SK-N-SH (cell line): ENCODE measurements around the gene NAV2. TPM values are rescaled to one million over a fixed set of nuclear protein-coding genes. Genes with fewer than 3 reads are reported as not detected.

Experiments used
- CTCF ChIA-PET: fragments of 300-600, 350-600 bp; formaldehyde crosslinking; extraction: SDS; loops from one replicate; lab custom pipeline; 2021; lab: Yijun Ruan, JAX
- POLR2A ChIA-PET: fragments of 350-600 bp; sonication (Branson Sonifier 250); formaldehyde crosslinking; extraction: SDS; loops from one replicate; lab custom pipeline; 2020; ENCODE audit warnings: antibody characterized with exemption, inconsistent platforms; lab: Yijun Ruan, JAX
- DNase-seq: peaks from one replicate; pipeline ENCODE4 v3.0.0; 2012
- H2AFZ ChIP-seq: fragments of 200-600 bp; sonication (generic); 2 replicates; pipeline ENCODE4 v1.8.1; 2016; ENCODE audit warnings: antibody characterized with exemption, mild to moderate bottlenecking, low read depth
- H3F3A ChIP-seq: fragments of 200-600 bp; sonication (generic); replicated peaks from 2 replicates; pipeline ENCODE3; 2016; ENCODE audit warnings: antibody characterized with exemption, mild to moderate bottlenecking; ENCODE audit not compliant: insufficient read depth
- H3K27ac ChIP-seq, 2 experiments: fragments of 200-500 bp in 1 of 2; fragments of 200-600 bp in 1 of 2; sonication (Bioruptor generic) in 1 of 2; sonication (generic), shearing (Covaris generic) in 1 of 2; 2 replicates each; pipeline versions ENCODE4 v1.5.1 to v1.6.1; 2014 to 2016; ENCODE audit warnings: low read depth in 2 of 2, inconsistent platforms in 1 of 2, low read length in 1 of 2, mild to moderate bottlenecking in 1 of 2, mixed read lengths in 1 of 2
- H3K27me3 ChIP-seq: fragments of 200-600 bp; sonication (generic), shearing (Covaris generic); 2 replicates; pipeline ENCODE4 v1.6.1; 2016; ENCODE audit warnings: mixed run types; ENCODE audit not compliant: insufficient read depth
- H3K36me3 ChIP-seq, 2 experiments: fragments of 200-500 bp in 1 of 2; fragments of 200-600 bp in 1 of 2; sonication (Bioruptor generic) in 1 of 2; sonication (generic) in 1 of 2; replicated peaks in 1 of 2; 2 replicates each; pipeline versions ENCODE3 to v1.5.1; 2014 to 2016; ENCODE audit warnings: low read length in 1 of 2, mild to moderate bottlenecking in 1 of 2; ENCODE audit not compliant: insufficient read depth in 2 of 2, control insufficient read depth in 1 of 2
- H3K4me1 ChIP-seq, 2 experiments: fragments of 200-500 bp in 1 of 2; fragments of 200-600 bp in 1 of 2; sonication (Bioruptor generic) in 1 of 2; sonication (generic), shearing (Covaris generic) in 1 of 2; 2 replicates each; pipeline versions ENCODE4 v1.5.1 to v1.6.1; 2014 to 2016; ENCODE audit warnings: low read depth in 1 of 2, low read length in 1 of 2, mixed run types in 1 of 2; ENCODE audit not compliant: insufficient read depth in 2 of 2, control insufficient read depth in 1 of 2
- H3K4me2 ChIP-seq: fragments of 200-600 bp; sonication (generic), shearing (Covaris generic); 2 replicates; pipeline ENCODE4 v1.6.1; 2017; ENCODE audit warnings: mixed run types
- H3K4me3 ChIP-seq, 2 experiments: fragments of 200-500 bp in 1 of 2; fragments of 200-600 bp in 1 of 2; sonication (Bioruptor generic) in 1 of 2; sonication (generic), shearing (Covaris generic) in 1 of 2; 2 replicates each; pipeline versions ENCODE4 v1.5.1 to v1.8.1; 2014 to 2016; ENCODE audit warnings: low read depth in 2 of 2, inconsistent platforms in 1 of 2, low read length in 1 of 2, mild to moderate bottlenecking in 1 of 2, mixed read lengths in 1 of 2, moderate library complexity in 1 of 2
- H3K79me2 ChIP-seq: fragments of 200-600 bp; sonication (generic); 2 replicates; pipeline ENCODE4 v1.8.1; 2017; ENCODE audit warnings: mild to moderate bottlenecking; ENCODE audit not compliant: insufficient read depth
- H3K9ac ChIP-seq: fragments of 200-600 bp; sonication (generic); 2 replicates; pipeline ENCODE4 v1.6.1; 2017; ENCODE audit warnings: mixed run types
- H3K9me2 ChIP-seq: fragments of 200-600 bp; sonication (generic); 2 replicates; pipeline ENCODE4 v1.6.1; 2017; ENCODE audit warnings: mixed run types
- H3K9me3 ChIP-seq: fragments of 200-600 bp; sonication (generic); 2 replicates; pipeline ENCODE4 v1.6.1; 2017; ENCODE audit warnings: mixed run types, mild to moderate bottlenecking, moderate library complexity
- H4K20me1 ChIP-seq: fragments of 200-600 bp; sonication (generic); 2 replicates; pipeline ENCODE4 v1.6.1; 2017; ENCODE audit warnings: mild to moderate bottlenecking, mixed run types; ENCODE audit not compliant: insufficient read depth
- CHD2 ChIP-seq: fragments of 150-350 bp; IDR thresholded peaks from 2 replicates; pipeline ENCODE4 v1.6.1; 2018; ENCODE audit warnings: low read length; ENCODE audit not compliant: partially characterized antibody
- ELF1 ChIP-seq: IDR thresholded peaks from 2 replicates; pipeline ENCODE4 v1.4.0; 2012
- EP300 ChIP-seq, 2 experiments: IDR thresholded peaks; 2 replicates each; pipeline versions ENCODE4 v1.4.0 to v1.6.1; 2012; ENCODE audit warnings: borderline replicate concordance in 1 of 2, low read depth in 1 of 2, low read length in 1 of 2
- FOSL2 ChIP-seq: IDR thresholded peaks from 2 replicates; pipeline ENCODE4 v1.4.0; 2012; ENCODE audit warnings: low read depth, mild to moderate bottlenecking, moderate library complexity, borderline replicate concordance
- JUND ChIP-seq: IDR thresholded peaks from 2 replicates; pipeline ENCODE4 v1.4.0; 2012
- MEF2A ChIP-seq: IDR thresholded peaks from 2 replicates; pipeline ENCODE4 v1.4.0; 2012; ENCODE audit warnings: low read depth, borderline replicate concordance
- MXI1 ChIP-seq: IDR thresholded peaks from 2 replicates; pipeline ENCODE4 v1.6.1; 2012; ENCODE audit warnings: mild to moderate bottlenecking, low read depth, low read length, improper control_type of control experiment
- NFIC ChIP-seq: IDR thresholded peaks from 2 replicates; pipeline ENCODE4 v1.4.0; 2012; ENCODE audit warnings: borderline replicate concordance
- NRF1 ChIP-seq: IDR thresholded peaks from 2 replicates; pipeline ENCODE4 v1.6.1; 2012; ENCODE audit warnings: low read depth, mild to moderate bottlenecking, low read length
- PBX3 ChIP-seq: IDR thresholded peaks from 2 replicates; pipeline ENCODE4; 2012
- RAD21 ChIP-seq: IDR thresholded peaks from 2 replicates; pipeline ENCODE4 v1.6.1; 2012; ENCODE audit warnings: mild to moderate bottlenecking, low read length
- RXRA ChIP-seq: IDR thresholded peaks from 2 replicates; pipeline ENCODE4 v1.4.0; 2012; ENCODE audit warnings: low read depth, mild to moderate bottlenecking, borderline replicate concordance
- SIN3A ChIP-seq: IDR thresholded peaks from 2 replicates; pipeline ENCODE4 v1.6.1; 2012; ENCODE audit warnings: low read depth, mild to moderate bottlenecking, low read length, moderate library complexity, borderline replicate concordance
- SMC3 ChIP-seq: IDR thresholded peaks from 2 replicates; pipeline ENCODE4 v1.6.1; 2012; ENCODE audit warnings: low read depth, low read length, improper control_type of control experiment
- TCF12 ChIP-seq: IDR thresholded peaks from 2 replicates; pipeline ENCODE4 v1.4.0; 2012
- TEAD4 ChIP-seq: IDR thresholded peaks from 2 replicates; pipeline ENCODE4 v1.4.0; 2012; ENCODE audit warnings: mild to moderate bottlenecking, borderline replicate concordance; ENCODE audit not compliant: insufficient read depth
- YY1 ChIP-seq: IDR thresholded peaks from 2 replicates; pipeline ENCODE4 v1.4.0; 2012; ENCODE audit warnings: low read depth, mild to moderate bottlenecking
- WGBS: methylation state at CpG from one replicate; pipeline ENCODE4 v1.1.6; 2017; ENCODE audit warnings: low lambda C conversion rate; 5-methylcytosine and 5-hydroxymethylcytosine counted together
- polyA plus RNA-seq, 3 experiments: library from polyadenylated mRNA; depleted of rRNA; stranded (reverse); fragments of >200 nt; gene quantifications; 2 replicates each; pipeline ENCODE4 v1.2.3, GENCODE V29; 2012
- TF ChIP-seq, protein P1 (sequence below): IDR thresholded peaks from 2 replicates; pipeline ENCODE4 v1.4.0; 2012; ENCODE audit warnings: low read depth, borderline replicate concordance
- TF ChIP-seq, protein P2 (sequence below): fragments of 150-350 bp; IDR thresholded peaks from 2 replicates; pipeline ENCODE4 v1.6.1; 2017; ENCODE audit warnings: antibody characterized with exemption, low read length, low read depth, borderline replicate concordance
- TF ChIP-seq, protein P3 (sequence below): fragments of 150-350 bp; IDR thresholded peaks from 2 replicates; pipeline ENCODE4 v1.6.1; 2016; ENCODE audit warnings: mild to moderate bottlenecking, low read depth, low read length

NAV2 gene
- polyA plus RNA-seq, 1 of the 3 experiments (the other 2 are of a cell fraction): 26.2 TPM

- POLR2A ChIA-PET: no interaction called here
- DNase-seq: no peak
- CTCF ChIA-PET: interaction anchor here (0.7 to 1.2 kb wide), 4 partner anchors 25 to 704 kb away, joined by 3 to 6 read pairs (median 3); no protein-coding TSS in a partner anchor
- peaks cover 22% of the 10 kb centered on the region for H3F3A ChIP-seq
- peaks cover 97% of the 10 kb centered on the region for H3K79me2 ChIP-seq
- no peak overlapping the region for H3K4me2 ChIP-seq
- TF ChIP-seq RXRA: no peak
- no peak for TF ChIP-seq TEAD4
- TF ChIP-seq ELF1: no peak
- TF ChIP-seq YY1: no peak
- no peak for TF ChIP-seq CHD2
- no peak for TF ChIP-seq MXI1
- TF ChIP-seq, protein P1, sequence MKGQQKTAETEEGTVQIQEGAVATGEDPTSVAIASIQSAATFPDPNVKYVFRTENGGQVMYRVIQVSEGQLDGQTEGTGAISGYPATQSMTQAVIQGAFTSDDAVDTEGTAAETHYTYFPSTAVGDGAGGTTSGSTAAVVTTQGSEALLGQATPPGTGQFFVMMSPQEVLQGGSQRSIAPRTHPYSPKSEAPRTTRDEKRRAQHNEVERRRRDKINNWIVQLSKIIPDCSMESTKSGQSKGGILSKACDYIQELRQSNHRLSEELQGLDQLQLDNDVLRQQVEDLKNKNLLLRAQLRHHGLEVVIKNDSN: no peak
- TF ChIP-seq, protein P2, sequence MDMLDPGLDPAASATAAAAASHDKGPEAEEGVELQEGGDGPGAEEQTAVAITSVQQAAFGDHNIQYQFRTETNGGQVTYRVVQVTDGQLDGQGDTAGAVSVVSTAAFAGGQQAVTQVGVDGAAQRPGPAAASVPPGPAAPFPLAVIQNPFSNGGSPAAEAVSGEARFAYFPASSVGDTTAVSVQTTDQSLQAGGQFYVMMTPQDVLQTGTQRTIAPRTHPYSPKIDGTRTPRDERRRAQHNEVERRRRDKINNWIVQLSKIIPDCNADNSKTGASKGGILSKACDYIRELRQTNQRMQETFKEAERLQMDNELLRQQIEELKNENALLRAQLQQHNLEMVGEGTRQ: no peak
- TF ChIP-seq TCF12: no peak
- no peak for TF ChIP-seq EP300 (IDR thresholded peaks at IDR 0.05; ENCODE audit: borderline replicate concordance in 1 of 2, low read depth in 1 of 2, low read length in 1 of 2)
- no peak for TF ChIP-seq JUND
- no peak for TF ChIP-seq RAD21
- no peak for TF ChIP-seq FOSL2
- no peak for TF ChIP-seq SIN3A
- no peak overlapping the region for H2AFZ ChIP-seq
- H3K36me3 ChIP-seq: peaks cover 13 to 16% of the 10 kb centered on the region in 2 experiments
- no peak overlapping the region; a peak in 1 of 4 replicates for H3K27ac ChIP-seq
- 90% methylated on average over 3 of the region's 3 CpGs for WGBS
- H3K4me1 ChIP-seq: peaks cover 7 to 29% of the 10 kb centered on the region in 2 experiments; a peak in 2 of 4 replicates
- H3K9ac ChIP-seq: no peak overlapping the region
- no peaks in the 10 kb centered on the region for H3K9me2 ChIP-seq
- H3K4me3 ChIP-seq: no peak overlapping the region
- no peaks in the 10 kb centered on the region for H3K9me3 ChIP-seq
- H4K20me1 ChIP-seq: peaks cover 98% of the 10 kb centered on the region
- no peaks in the 10 kb centered on the region for H3K27me3 ChIP-seq
Measured at GRCh38 chr11:19774817-19775580, 62.4 kb downstream of the NAV2 start.

DNA sequence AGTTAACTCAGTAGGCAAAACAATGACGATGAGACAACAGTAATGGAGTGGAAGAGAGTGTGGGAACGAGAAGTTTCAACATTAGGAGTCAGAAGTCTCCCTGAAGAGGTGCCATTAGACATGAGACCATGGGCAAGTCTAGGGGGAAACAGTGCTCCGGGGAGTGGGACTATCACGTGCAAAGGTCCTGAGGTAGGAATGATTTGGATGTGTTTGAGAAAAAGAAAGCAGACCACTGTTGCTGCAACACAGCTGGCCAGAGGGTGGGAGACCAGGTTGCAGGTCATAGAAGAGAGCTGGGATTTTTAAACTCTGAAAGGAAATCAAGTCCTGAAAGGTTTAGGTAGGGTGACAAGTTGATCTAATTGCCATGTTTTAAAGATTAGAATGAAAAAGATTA, 63.0 kb downstream of the NAV2 start:
- Histone ChIP-seq H3K27ac (no peak overlapping the region), H3K4me2 (no peak overlapping the region), H3K9ac (no peak overlapping the region), H2AFZ (no peak overlapping the region), H3K36me3 (peaks cover 15 to 17% of the 10 kb centered on the region in 2 experiments), H3K4me3 (no peak overlapping the region), H4K20me1 (peaks cover 98% of the 10 kb centered on the region), H3K27me3 (no peaks in the 10 kb centered on the region), H3K4me1 (peaks cover 7 to 27% of the 10 kb centered on the region in 2 experiments; a peak in 2 of 4 replicates), H3K9me2 (no peaks in the 10 kb centered on the region), H3K9me3 (no peaks in the 10 kb centered on the region), H3K79me2 (peaks cover 97% of the 10 kb centered on the region), H3F3A (peaks cover 23% of the 10 kb centered on the region)
- CTCF ChIA-PET: interaction anchor here (1.0 to 1.2 kb wide), 2 partner anchors 25 to 705 kb away, joined by 3 to 6 read pairs; no protein-coding TSS in a partner anchor
- POLR2A ChIA-PET: no interaction called here
- DNase-seq: no peak
- whole genome bisulfite sequencing: 95% methylated on average over 4 of the region's 4 CpGs
- TF ChIP-seq ELF1: no peak
- TF ChIP-seq, protein P1: no peak
- no peak for TF ChIP-seq MEF2A
- TF ChIP-seq CHD2: no peak
- no peak for TF ChIP-seq PBX3
- no peak for TF ChIP-seq RXRA
- TF ChIP-seq, protein P3, sequence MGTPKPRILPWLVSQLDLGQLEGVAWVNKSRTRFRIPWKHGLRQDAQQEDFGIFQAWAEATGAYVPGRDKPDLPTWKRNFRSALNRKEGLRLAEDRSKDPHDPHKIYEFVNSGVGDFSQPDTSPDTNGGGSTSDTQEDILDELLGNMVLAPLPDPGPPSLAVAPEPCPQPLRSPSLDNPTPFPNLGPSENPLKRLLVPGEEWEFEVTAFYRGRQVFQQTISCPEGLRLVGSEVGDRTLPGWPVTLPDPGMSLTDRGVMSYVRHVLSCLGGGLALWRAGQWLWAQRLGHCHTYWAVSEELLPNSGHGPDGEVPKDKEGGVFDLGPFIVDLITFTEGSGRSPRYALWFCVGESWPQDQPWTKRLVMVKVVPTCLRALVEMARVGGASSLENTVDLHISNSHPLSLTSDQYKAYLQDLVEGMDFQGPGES: no peak
- no peak for TF ChIP-seq NFIC
- no peak for TF ChIP-seq SIN3A
- no peak for TF ChIP-seq SMC3
- no peak for TF ChIP-seq JUND
- no peak for TF ChIP-seq NRF1
- TF ChIP-seq TCF12: no peak
- TF ChIP-seq MXI1: no peak
